HG03135 (cell line): ENCODE measurements around the gene TEX12.

Source experiments
- ATAC-seq: cut with Tn5 transposase; IDR thresholded peaks from one replicate; pipeline ENCODE4 v1.9.1; 2021; ENCODE audit warnings: mild to moderate bottlenecking, moderate library complexity; ENCODE audit not compliant: unreplicated experiment

TEX12 gene

DNA sequence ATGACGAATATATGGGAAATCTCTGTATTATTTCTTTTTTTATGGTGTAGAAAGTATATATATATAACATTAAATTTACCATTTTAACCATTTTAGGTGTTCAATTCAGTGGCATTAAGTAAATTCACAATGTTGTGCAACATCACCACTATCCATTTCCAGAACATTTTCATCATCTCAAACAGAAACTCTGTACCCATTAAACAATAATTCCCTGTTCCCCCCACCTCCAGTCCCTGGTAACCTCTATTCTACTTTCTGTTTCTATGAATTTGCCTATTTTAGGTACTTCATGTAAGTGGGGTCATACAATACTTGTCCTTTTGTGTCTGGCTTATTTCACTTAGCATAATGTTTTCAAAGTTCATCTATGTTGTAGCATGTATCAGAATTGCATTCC, 43.7 kb downstream of the TEX12 start:
- ATAC-seq = no peak

DNA sequence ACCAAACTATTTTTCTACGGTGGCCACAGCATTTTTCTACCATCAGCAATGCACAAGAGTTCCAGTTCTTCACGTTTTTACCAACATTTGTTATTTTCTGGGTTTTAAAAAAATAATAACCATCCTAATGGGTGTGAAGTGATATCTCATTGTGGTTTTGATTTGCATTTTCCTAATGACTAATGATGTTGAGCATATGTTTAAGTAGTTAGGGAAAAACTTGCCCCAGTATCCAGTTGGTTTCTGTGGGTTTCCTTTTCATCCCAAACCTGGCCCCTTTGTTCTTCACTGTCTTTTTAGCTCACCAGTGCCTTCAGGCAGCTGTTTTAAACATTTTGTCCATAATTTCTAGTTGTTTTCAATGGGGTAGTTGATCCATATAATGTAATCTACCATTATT, 44.4 kb downstream of the TEX12 start:
- ATAC-seq = no peak

DNA sequence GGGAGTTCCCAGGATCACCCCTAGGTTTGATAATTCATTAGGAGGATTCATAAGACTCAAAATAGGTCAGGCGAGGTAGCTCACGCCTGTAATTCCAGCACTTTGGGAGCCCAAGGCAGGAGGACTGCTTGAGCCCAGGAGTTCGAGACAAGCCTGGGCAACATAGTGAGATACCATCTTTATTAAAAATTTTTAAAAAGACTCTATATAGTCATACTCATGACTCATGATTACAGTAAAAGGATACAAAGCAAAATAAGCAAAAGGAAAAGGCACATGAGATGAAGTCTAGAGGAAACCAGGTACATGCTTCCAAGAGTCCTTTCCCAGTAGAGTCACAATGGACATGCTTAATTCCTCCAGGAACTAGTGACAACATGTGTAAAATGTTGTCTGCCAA, 45.1 kb downstream of the TEX12 start:
- no peak for ATAC-seq

DNA sequence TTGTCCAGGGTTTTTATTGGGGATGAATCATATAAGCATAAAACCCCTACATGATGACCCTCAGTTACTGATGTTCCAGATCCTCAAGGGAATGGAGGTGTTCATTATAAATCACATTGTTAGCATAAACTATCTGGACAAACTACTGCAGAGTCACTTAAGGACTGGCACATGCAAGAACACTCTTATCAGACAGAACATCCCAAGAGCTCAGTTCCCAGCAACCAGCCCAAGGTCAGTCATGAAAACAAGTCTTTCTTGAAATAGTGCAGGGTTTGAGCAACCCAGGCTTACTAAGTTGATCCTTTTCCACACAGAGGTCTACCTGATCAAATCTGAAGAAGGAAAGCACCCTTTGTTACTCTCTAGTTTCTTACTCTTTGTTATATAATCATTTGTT, 45.5 kb downstream of the TEX12 start:
- ATAC-seq = no peak

DNA sequence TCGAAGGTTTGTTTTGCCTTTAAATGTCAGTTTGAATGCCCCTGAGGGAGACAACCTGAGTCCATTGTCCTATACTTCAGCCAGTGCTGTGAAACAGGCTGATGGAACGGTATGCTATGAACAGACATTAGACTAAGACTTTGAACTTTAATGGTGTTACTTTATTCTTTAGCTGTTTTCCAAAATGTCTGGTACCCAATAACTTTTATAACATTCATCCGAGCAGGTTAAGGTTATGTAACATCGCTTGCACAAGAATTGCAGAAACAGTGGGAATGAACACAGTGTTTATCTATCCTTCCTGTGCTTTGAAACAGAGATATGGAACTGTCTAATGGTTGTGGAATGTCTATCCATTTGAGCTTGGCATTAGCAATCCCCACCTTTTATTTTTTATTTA, 46.6 kb downstream of the TEX12 start:
- ATAC-seq = no peak

DNA sequence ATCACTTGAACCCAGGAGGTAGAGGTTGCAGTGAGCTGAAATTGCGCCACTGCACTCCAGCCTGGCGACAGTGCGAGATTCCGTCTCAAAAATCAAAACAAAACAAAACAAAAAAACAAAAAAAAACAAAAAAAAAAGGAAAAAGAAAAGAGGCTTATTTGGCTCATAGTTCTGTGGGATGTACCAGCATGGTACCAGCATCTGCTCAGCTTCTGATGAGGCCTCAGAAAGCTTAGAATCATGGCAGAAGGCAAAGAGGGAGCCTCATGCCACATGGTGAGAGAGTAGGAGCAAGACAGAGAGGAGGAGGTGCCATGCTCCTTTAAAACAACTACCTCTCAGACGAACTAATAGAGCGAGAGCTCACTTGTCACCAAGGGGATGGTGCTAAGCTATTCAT, 48.4 kb downstream of the TEX12 start:
- no peak for ATAC-seq

DNA sequence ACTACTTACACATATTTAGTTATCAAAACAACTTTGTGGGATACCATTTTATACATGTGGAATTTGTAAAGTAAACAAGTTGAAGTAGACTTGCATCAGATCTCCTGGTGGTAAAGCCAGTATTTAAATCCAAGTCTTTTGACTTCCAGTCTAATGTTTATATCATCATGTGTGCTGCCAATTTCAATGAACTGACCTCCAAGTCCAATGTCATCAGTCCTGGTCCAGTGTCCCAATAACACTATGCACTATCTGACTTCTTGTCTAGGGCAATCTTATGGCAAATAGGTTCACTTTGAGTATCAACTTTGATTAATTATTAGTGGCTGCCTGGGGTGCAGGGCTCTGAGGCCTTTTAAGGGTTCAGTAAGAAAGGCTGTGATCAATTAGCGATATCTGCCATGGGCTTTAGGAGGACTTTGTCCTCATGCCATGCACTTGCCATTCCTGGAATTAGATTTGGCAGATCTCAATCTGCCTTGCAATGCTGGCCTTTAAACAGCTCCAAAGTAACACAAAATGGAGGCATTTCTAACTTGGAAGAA, 49.5 kb downstream of the TEX12 start:
- no peak for ATAC-seq

DNA sequence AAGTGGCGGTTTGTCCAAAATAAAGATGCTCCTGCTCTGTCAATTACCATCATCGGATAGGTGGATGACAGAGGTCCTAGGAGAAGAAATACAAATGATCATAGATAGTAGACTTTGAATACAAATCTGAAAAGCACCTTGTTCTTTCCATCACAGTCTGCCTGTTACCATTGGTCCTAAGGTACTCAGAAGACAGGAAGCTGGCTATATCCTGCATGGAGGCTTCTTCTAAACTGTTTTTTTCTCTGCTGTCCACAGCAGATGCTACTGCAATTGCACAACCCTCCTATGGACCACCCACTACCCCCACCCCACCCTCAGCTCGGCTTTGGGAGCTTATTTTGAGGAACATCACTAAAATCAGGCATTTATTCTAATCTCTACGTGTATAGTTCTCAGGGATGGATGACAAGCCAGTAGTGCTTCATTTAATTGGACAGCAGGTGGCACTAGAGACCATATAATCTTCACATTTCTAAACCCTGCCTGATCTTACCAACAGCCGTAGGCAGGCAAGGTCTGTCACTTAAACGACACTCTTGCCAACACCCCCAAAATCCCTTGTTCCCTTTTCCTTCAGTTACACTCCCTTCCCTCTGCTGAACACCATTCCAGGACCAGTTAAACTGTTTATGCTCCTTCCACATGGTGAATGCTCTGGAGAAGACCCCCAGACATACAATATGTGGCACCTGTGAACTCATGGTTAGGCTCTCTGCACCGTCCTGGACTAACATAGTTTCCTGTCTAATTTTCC, 52.5 kb downstream of the TEX12 start:
- peak; percentile 94 for ATAC-seq

DNA sequence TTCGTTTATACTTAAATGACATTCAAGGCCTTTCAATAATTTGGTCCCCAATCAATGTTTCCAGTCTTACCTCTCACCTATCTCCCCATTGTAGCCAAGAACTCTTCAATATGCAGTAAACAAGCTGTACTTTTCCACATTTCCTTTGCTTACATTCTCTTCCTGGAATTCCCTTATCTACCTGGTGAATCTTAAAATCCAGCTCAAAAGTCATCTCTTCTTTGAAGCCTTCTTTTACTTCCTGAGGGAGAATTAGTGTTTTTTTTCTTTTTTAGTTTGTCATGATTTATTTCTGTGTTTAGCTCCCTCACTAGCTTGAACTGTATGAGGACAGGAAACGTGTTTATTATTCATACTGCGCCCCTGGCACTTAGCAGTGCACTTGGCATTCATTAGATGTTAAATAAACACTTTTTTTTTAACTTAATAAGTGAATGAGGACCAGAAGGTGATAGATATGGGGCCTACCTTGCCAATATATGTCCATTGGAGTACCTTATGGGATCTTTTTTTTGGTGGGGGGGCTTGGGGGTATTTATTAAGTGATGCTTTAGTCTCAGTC, 54.2 kb downstream of the TEX12 start:
- no peak for ATAC-seq
